SK-N-SH (cell line): Measurements from ENCODE around the gene ABCA6. TPM values are rescaled to one million over a fixed set of nuclear protein-coding genes. Genes with fewer than 3 reads are reported as not detected.

ENCODE experiments used
- CTCF ChIA-PET: fragments of 300-600, 350-600 bp; formaldehyde crosslinking; extraction: SDS; loops from one replicate; lab custom pipeline; 2021; lab: Yijun Ruan, JAX
- POLR2A ChIA-PET: fragments of 350-600 bp; sonication (Branson Sonifier 250); formaldehyde crosslinking; extraction: SDS; loops from one replicate; lab custom pipeline; 2020; ENCODE audit warnings: antibody characterized with exemption, inconsistent platforms; lab: Yijun Ruan, JAX
- DNase-seq: peaks from one replicate; pipeline ENCODE4 v3.0.0; 2012
- H2AFZ ChIP-seq: fragments of 200-600 bp; sonication (generic); 2 replicates; pipeline ENCODE4 v1.8.1; 2016; ENCODE audit warnings: antibody characterized with exemption, mild to moderate bottlenecking, low read depth
- H3F3A ChIP-seq: fragments of 200-600 bp; sonication (generic); replicated peaks from 2 replicates; pipeline ENCODE3; 2016; ENCODE audit warnings: antibody characterized with exemption, mild to moderate bottlenecking; ENCODE audit not compliant: insufficient read depth
- H3K27ac ChIP-seq, 2 experiments: fragments of 200-500 bp in 1 of 2; fragments of 200-600 bp in 1 of 2; sonication (Bioruptor generic) in 1 of 2; sonication (generic), shearing (Covaris generic) in 1 of 2; 2 replicates each; pipeline versions ENCODE4 v1.5.1 to v1.6.1; 2014 to 2016; ENCODE audit warnings: low read depth in 2 of 2, inconsistent platforms in 1 of 2, low read length in 1 of 2, mild to moderate bottlenecking in 1 of 2, mixed read lengths in 1 of 2
- H3K27me3 ChIP-seq: fragments of 200-600 bp; sonication (generic), shearing (Covaris generic); 2 replicates; pipeline ENCODE4 v1.6.1; 2016; ENCODE audit warnings: mixed run types; ENCODE audit not compliant: insufficient read depth
- H3K36me3 ChIP-seq, 2 experiments: fragments of 200-500 bp in 1 of 2; fragments of 200-600 bp in 1 of 2; sonication (Bioruptor generic) in 1 of 2; sonication (generic) in 1 of 2; replicated peaks in 1 of 2; 2 replicates each; pipeline versions ENCODE3 to v1.5.1; 2014 to 2016; ENCODE audit warnings: low read length in 1 of 2, mild to moderate bottlenecking in 1 of 2; ENCODE audit not compliant: insufficient read depth in 2 of 2, control insufficient read depth in 1 of 2
- H3K4me1 ChIP-seq, 2 experiments: fragments of 200-500 bp in 1 of 2; fragments of 200-600 bp in 1 of 2; sonication (Bioruptor generic) in 1 of 2; sonication (generic), shearing (Covaris generic) in 1 of 2; 2 replicates each; pipeline versions ENCODE4 v1.5.1 to v1.6.1; 2014 to 2016; ENCODE audit warnings: low read depth in 1 of 2, low read length in 1 of 2, mixed run types in 1 of 2; ENCODE audit not compliant: insufficient read depth in 2 of 2, control insufficient read depth in 1 of 2
- H3K4me2 ChIP-seq: fragments of 200-600 bp; sonication (generic), shearing (Covaris generic); 2 replicates; pipeline ENCODE4 v1.6.1; 2017; ENCODE audit warnings: mixed run types
- H3K4me3 ChIP-seq, 2 experiments: fragments of 200-500 bp in 1 of 2; fragments of 200-600 bp in 1 of 2; sonication (Bioruptor generic) in 1 of 2; sonication (generic), shearing (Covaris generic) in 1 of 2; 2 replicates each; pipeline versions ENCODE4 v1.5.1 to v1.8.1; 2014 to 2016; ENCODE audit warnings: low read depth in 2 of 2, inconsistent platforms in 1 of 2, low read length in 1 of 2, mild to moderate bottlenecking in 1 of 2, mixed read lengths in 1 of 2, moderate library complexity in 1 of 2
- H3K79me2 ChIP-seq: fragments of 200-600 bp; sonication (generic); 2 replicates; pipeline ENCODE4 v1.8.1; 2017; ENCODE audit warnings: mild to moderate bottlenecking; ENCODE audit not compliant: insufficient read depth
- H3K9ac ChIP-seq: fragments of 200-600 bp; sonication (generic); 2 replicates; pipeline ENCODE4 v1.6.1; 2017; ENCODE audit warnings: mixed run types
- H3K9me2 ChIP-seq: fragments of 200-600 bp; sonication (generic); 2 replicates; pipeline ENCODE4 v1.6.1; 2017; ENCODE audit warnings: mixed run types
- H3K9me3 ChIP-seq: fragments of 200-600 bp; sonication (generic); 2 replicates; pipeline ENCODE4 v1.6.1; 2017; ENCODE audit warnings: mixed run types, mild to moderate bottlenecking, moderate library complexity
- H4K20me1 ChIP-seq: fragments of 200-600 bp; sonication (generic); 2 replicates; pipeline ENCODE4 v1.6.1; 2017; ENCODE audit warnings: mild to moderate bottlenecking, mixed run types; ENCODE audit not compliant: insufficient read depth
- CHD2 ChIP-seq: fragments of 150-350 bp; IDR thresholded peaks from 2 replicates; pipeline ENCODE4 v1.6.1; 2018; ENCODE audit warnings: low read length; ENCODE audit not compliant: partially characterized antibody
- EZH2phosphoT487 ChIP-seq: fragments of 200-600 bp; sonication (generic); IDR thresholded peaks from 2 replicates; pipeline ENCODE4 v1.6.1; 2017; ENCODE audit warnings: low read depth, mixed run types, mild to moderate bottlenecking, antibody characterized with exemption, moderate library complexity, borderline replicate concordance
- FOXJ3 ChIP-seq: sonication (generic); formaldehyde crosslinking; IDR thresholded peaks from 2 replicates; pipeline ENCODE4 v1.5.1; 2020; ENCODE audit warnings: mild to moderate bottlenecking, missing genetic modification reagents
- GATA2 ChIP-seq: sonication (generic); formaldehyde crosslinking; IDR thresholded peaks from 2 replicates; pipeline ENCODE4 v1.5.0; 2020; ENCODE audit warnings: mild to moderate bottlenecking, missing genetic modification reagents
- JUND ChIP-seq: IDR thresholded peaks from 2 replicates; pipeline ENCODE4 v1.4.0; 2012
- MEF2A ChIP-seq: IDR thresholded peaks from 2 replicates; pipeline ENCODE4 v1.4.0; 2012; ENCODE audit warnings: low read depth, borderline replicate concordance
- MXI1 ChIP-seq: IDR thresholded peaks from 2 replicates; pipeline ENCODE4 v1.6.1; 2012; ENCODE audit warnings: mild to moderate bottlenecking, low read depth, low read length, improper control_type of control experiment
- POLR2AphosphoS5 ChIP-seq: IDR thresholded peaks from 2 replicates; pipeline ENCODE4 v1.6.1; 2012; ENCODE audit warnings: low read depth, low read length
- RCOR1 ChIP-seq: fragments of 150-350 bp; IDR thresholded peaks from 2 replicates; pipeline ENCODE4 v1.6.1; 2017; ENCODE audit warnings: antibody characterized with exemption, low read length
- TEAD4 ChIP-seq: IDR thresholded peaks from 2 replicates; pipeline ENCODE4 v1.4.0; 2012; ENCODE audit warnings: mild to moderate bottlenecking, borderline replicate concordance; ENCODE audit not compliant: insufficient read depth
- ZBTB33 ChIP-seq: IDR thresholded peaks from 2 replicates; pipeline ENCODE4 v1.4.0; 2012; ENCODE audit warnings: low read depth, borderline replicate concordance
- WGBS: methylation state at CpG from one replicate; pipeline ENCODE4 v1.1.6; 2017; ENCODE audit warnings: low lambda C conversion rate; 5-methylcytosine and 5-hydroxymethylcytosine counted together
- polyA plus RNA-seq, 3 experiments: library from polyadenylated mRNA; depleted of rRNA; stranded (reverse); fragments of >200 nt; gene quantifications; 2 replicates each; pipeline ENCODE4 v1.2.3, GENCODE V29; 2012
- TF ChIP-seq, protein P1 (sequence below): fragments of 150-350 bp; IDR thresholded peaks from 2 replicates; pipeline ENCODE4 v1.6.1; 2017; ENCODE audit warnings: antibody characterized with exemption, low read length, low read depth, borderline replicate concordance

ABCA6 gene
- polyA plus RNA-seq, 1 of the 3 experiments (the other 2 are of a cell fraction), result 0.15 TPM

- peaks cover 0 to 3% of the 10 kb centered on the region in 2 experiments; a peak in 2 of 4 replicates for H3K4me1 ChIP-seq
- TF ChIP-seq ZBTB33 (no peak), RCOR1 (no peak)
- H3K9me3 ChIP-seq, result no peaks in the 10 kb centered on the region
- H2AFZ ChIP-seq, result no peak overlapping the region
- H3K27me3 ChIP-seq, result no peaks in the 10 kb centered on the region; the same call in 1 of the 2 replicates
- no peak overlapping the region for H3K9ac ChIP-seq
- H3K27ac ChIP-seq, result no peak overlapping the region
- POLR2A ChIA-PET, result no interaction called here
- no peaks in the 10 kb centered on the region for H3F3A ChIP-seq
- no peaks in the 10 kb centered on the region for H3K79me2 ChIP-seq
- no peaks in the 10 kb centered on the region for H3K9me2 ChIP-seq
- H3K36me3 ChIP-seq, result no peaks in the 10 kb centered on the region
- 24% methylated on average over 2 of the region's 2 CpGs for WGBS
- no peak overlapping the region for H3K4me3 ChIP-seq
- CTCF ChIA-PET, result interaction anchor here (1.3 kb wide), 1 partner anchor 10 kb away, joined by 5 read pairs; no protein-coding TSS in a partner anchor
- H4K20me1 ChIP-seq, result no peaks in the 10 kb centered on the region
- no peak overlapping the region for H3K4me2 ChIP-seq
- DNase-seq, result no peak
These were observed 77.7 kb downstream of the ABCA6 start for GRCh38 chr17:69064001-69064400.

DNA sequence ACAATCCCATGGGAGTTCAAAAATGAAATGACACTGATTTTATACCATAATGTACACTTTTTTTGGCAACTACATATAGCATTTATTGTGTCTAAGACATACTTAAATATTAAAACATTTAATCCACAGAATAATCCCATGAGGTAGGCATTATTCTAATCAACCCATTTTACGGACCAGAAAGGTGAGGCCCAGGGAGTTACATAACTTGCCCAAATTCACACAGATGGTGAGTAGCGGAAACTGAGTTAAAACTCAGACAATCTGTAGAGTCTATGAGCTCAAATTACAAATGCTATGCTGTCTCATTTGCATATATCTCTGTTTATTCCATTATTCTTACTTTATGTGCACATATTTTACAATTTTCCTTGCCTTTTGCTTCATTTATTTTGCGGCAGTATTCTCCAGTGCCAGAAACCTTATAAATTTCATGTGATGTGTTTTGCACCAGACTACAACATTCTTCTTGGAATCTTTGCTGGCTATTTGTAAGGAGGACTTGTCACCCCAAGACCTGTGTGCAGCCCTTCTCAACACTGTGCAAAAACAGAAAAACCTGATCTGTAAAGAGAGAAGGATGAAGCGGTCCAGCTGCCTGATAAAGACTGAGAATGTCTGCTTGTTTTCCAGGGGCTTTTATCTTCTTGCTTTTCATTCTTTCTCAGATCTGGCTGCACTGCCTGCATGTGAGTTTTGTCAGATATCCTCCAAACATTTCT is 78.7 kb downstream of the ABCA6 start:
- no peak overlapping the region for H2AFZ ChIP-seq
- no peak overlapping the region for H3K9ac ChIP-seq
- ChIA-PET POLR2A (no interaction called here), CTCF (interaction anchor here (1.3 kb wide), 1 partner anchor 10 kb away, joined by 5 read pairs; no protein-coding TSS in a partner anchor)
- no peak overlapping the region for H3K4me3 ChIP-seq
- no peak overlapping the region for H3K27ac ChIP-seq
- H3K4me2 ChIP-seq, result no peak overlapping the region
- H3K36me3 ChIP-seq, result no peaks in the 10 kb centered on the region
- H4K20me1 ChIP-seq, result no peaks in the 10 kb centered on the region
- no peaks in the 10 kb centered on the region for H3K79me2 ChIP-seq
- H3K4me1 ChIP-seq, result peaks cover 0 to 3% of the 10 kb centered on the region in 2 experiments; a peak in 2 of 4 replicates
- DNase-seq, result no peak
- H3K9me3 ChIP-seq, result no peaks in the 10 kb centered on the region
- no peak for TF ChIP-seq GATA2 (CRISPR knock-in tag)
- TF ChIP-seq POLR2AphosphoS5, result no peak
- no peak for TF ChIP-seq RCOR1
- TF ChIP-seq TEAD4, result no peak
- no peak for TF ChIP-seq JUND
- TF ChIP-seq, protein P1, sequence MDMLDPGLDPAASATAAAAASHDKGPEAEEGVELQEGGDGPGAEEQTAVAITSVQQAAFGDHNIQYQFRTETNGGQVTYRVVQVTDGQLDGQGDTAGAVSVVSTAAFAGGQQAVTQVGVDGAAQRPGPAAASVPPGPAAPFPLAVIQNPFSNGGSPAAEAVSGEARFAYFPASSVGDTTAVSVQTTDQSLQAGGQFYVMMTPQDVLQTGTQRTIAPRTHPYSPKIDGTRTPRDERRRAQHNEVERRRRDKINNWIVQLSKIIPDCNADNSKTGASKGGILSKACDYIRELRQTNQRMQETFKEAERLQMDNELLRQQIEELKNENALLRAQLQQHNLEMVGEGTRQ, result no peak
- TF ChIP-seq MXI1, result no peak
- no peak for TF ChIP-seq CHD2
- TF ChIP-seq FOXJ3 (CRISPR knock-in tag), result no peak
- TF ChIP-seq EZH2phosphoT487, result no peak
- no peak for TF ChIP-seq MEF2A
- WGBS, result 66% methylated on average over 4 of the region's 4 CpGs
- H3K27me3 ChIP-seq, result no peaks in the 10 kb centered on the region; the same call in 1 of the 2 replicates
- no peaks in the 10 kb centered on the region for H3K9me2 ChIP-seq
- H3F3A ChIP-seq, result no peaks in the 10 kb centered on the region
